ENCODE measurements around the gene AOPEP.

Gene AOPEP

GRCh38 chr9:94982211-94982610 is 255.7 kb downstream of the AOPEP start:
- Histone ChIP-seq H3K79me2 (ENCODE audit: insufficient read depth, low read length) (no peaks in the 10 kb centered on the region), H3K4me3 (ENCODE audit: low read length, poor library complexity, severe bottlenecking) (no peak overlapping the region), H3K9ac (ENCODE audit: low read depth, low read length, poor library complexity, severe bottlenecking) (no peak overlapping the region), H3K9me3 (ENCODE audit: insufficient read depth, low read depth, low read length) (no peaks in the 10 kb centered on the region), H3K9me2 (replicated peaks; ENCODE audit: low read depth, low read length) (no peaks in the 10 kb centered on the region), H3F3A (ENCODE audit: low read depth) (no peaks in the 10 kb centered on the region), H2AFZ (ENCODE audit: low read length) (no peak overlapping the region), H3K36me3 (ENCODE audit: insufficient read depth, low read length) (no peaks in the 10 kb centered on the region), H3K4me2 (ENCODE audit: low read depth, low read length, poor library complexity, severe bottlenecking) (no peak overlapping the region), H3K4me1 (ENCODE audit: insufficient read depth, low read length, poor library complexity, severe bottlenecking) (peaks cover 8% of the 10 kb centered on the region), H3K27me3 (ENCODE audit: insufficient read depth, low read length, poor library complexity, severe bottlenecking) (no peaks in the 10 kb centered on the region), H4K20me1 (ENCODE audit: insufficient read depth, low read length, poor library complexity, severe bottlenecking) (no peaks in the 10 kb centered on the region)
- TF ChIP-seq CTCF (conservative IDR thresholded peaks at IDR 0.05; ENCODE audit: low read length) (no peak), EZH2phosphoT487 (IDR thresholded peaks at IDR 0.05; ENCODE audit: borderline replicate concordance) (no peak)

GRCh38 chr9:94983552-94983951 is 257.1 kb downstream of the AOPEP start:
- H3K4me1 ChIP-seq (ENCODE audit: insufficient read depth, low read length, poor library complexity, severe bottlenecking), result peaks cover 8% of the 10 kb centered on the region
- no peak overlapping the region for H3K4me3 ChIP-seq (ENCODE audit: low read length, poor library complexity, severe bottlenecking)
- H3K36me3 ChIP-seq (ENCODE audit: insufficient read depth, low read length), result no peaks in the 10 kb centered on the region
- H3K27me3 ChIP-seq (ENCODE audit: insufficient read depth, low read length, poor library complexity, severe bottlenecking), result no peaks in the 10 kb centered on the region
- no peaks in the 10 kb centered on the region for H3K9me2 ChIP-seq (replicated peaks; ENCODE audit: low read depth, low read length)
- H3K79me2 ChIP-seq (ENCODE audit: insufficient read depth, low read length), result no peaks in the 10 kb centered on the region
- no peak overlapping the region for H3K4me2 ChIP-seq (ENCODE audit: low read depth, low read length, poor library complexity, severe bottlenecking)
- no peaks in the 10 kb centered on the region for H3K9me3 ChIP-seq (ENCODE audit: insufficient read depth, low read depth, low read length)
- H3F3A ChIP-seq (ENCODE audit: low read depth), result no peaks in the 10 kb centered on the region
- no peaks in the 10 kb centered on the region for H4K20me1 ChIP-seq (ENCODE audit: insufficient read depth, low read length, poor library complexity, severe bottlenecking)
- no peak overlapping the region for H3K9ac ChIP-seq (ENCODE audit: low read depth, low read length, poor library complexity, severe bottlenecking)
- no peak overlapping the region for H2AFZ ChIP-seq (ENCODE audit: low read length)
- TF ChIP-seq EZH2phosphoT487 (IDR thresholded peaks at IDR 0.05; ENCODE audit: borderline replicate concordance) (no peak), CTCF (conservative IDR thresholded peaks at IDR 0.05; ENCODE audit: low read length) (no peak)

GRCh38 chr9:94984891-94985476 is 258.5 kb downstream of the AOPEP start:
- Histone ChIP-seq H3K9ac (ENCODE audit: low read depth, low read length, poor library complexity, severe bottlenecking) (no peak overlapping the region), H3K4me3 (ENCODE audit: low read length, poor library complexity, severe bottlenecking) (no peak overlapping the region), H4K20me1 (ENCODE audit: insufficient read depth, low read length, poor library complexity, severe bottlenecking) (no peaks in the 10 kb centered on the region), H3K4me2 (ENCODE audit: low read depth, low read length, poor library complexity, severe bottlenecking) (no peak overlapping the region), H3F3A (ENCODE audit: low read depth) (no peaks in the 10 kb centered on the region), H2AFZ (ENCODE audit: low read length) (no peak overlapping the region), H3K9me3 (ENCODE audit: insufficient read depth, low read depth, low read length) (no peaks in the 10 kb centered on the region), H3K79me2 (ENCODE audit: insufficient read depth, low read length) (no peaks in the 10 kb centered on the region), H3K4me1 (ENCODE audit: insufficient read depth, low read length, poor library complexity, severe bottlenecking) (peaks cover 8% of the 10 kb centered on the region), H3K9me2 (replicated peaks; ENCODE audit: low read depth, low read length) (no peaks in the 10 kb centered on the region), H3K27me3 (ENCODE audit: insufficient read depth, low read length, poor library complexity, severe bottlenecking) (no peaks in the 10 kb centered on the region), H3K36me3 (ENCODE audit: insufficient read depth, low read length) (no peaks in the 10 kb centered on the region)
- TF ChIP-seq CTCF (conservative IDR thresholded peaks at IDR 0.05; ENCODE audit: low read length) (no peak), EZH2phosphoT487 (IDR thresholded peaks at IDR 0.05; ENCODE audit: borderline replicate concordance) (no peak)
